ENCODE data around the gene CYP27B1. TPM values are rescaled to one million over a fixed set of nuclear protein-coding genes. Genes with fewer than 3 reads are reported as not detected.

The CYP27B1 gene
- total RNA-seq, 1 experiment from 2014 or later, result 6.9 TPM

DNA sequence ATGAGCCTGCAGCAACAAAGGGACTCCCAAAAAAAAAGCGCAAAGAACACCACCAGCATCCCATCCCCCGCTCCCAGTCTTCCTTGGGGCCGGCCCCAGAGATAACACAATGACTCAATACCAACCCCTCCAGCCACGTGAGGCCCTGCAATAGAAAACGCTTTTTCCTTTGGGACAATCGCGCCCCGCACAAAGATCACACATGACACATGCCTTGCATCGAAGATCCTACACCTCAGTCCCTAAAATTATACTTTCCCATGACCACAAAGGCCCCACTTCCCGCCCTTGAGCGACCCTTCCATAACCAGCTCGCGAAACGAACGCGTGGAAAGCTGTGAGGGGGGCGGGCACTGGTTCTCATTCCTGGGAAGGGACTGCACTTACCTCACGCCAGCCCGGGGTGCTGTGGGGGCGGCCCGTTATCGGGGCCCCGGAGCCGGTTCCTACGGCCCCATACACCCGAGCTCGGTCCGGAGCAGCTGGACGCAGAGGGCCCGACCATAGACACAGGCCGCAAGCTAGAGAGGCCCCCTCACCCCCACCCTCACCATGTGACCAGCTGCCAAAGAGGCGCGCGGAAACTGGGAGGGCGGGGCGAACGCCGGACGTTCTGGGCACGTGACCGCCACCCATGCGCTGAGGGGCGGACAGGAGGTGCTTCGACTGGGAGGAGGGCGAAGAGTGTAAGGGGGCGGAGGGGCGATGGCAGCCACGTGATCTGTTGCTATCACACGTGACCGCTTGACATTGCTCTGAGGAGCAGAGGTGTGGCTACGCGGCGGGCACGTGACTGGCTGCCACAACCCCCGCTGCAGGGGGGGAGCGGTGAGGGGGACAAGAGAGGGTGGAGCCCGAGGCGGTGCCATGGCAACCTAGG, 14.8 kb downstream of the CYP27B1 start, which contains the start of gene CDK4:
TSS of gene CDK4 (minus strand) at position 523 of the 880 bp plus-strand sequence. CDS start 593 bp downstream, outside the sequence.
- DNase-seq, result peak; percentile 99 to 100
- Histone ChIP-seq H3K9me3 (no peaks in the 10 kb centered on the region), H3K4me1 (peaks cover 16% of the 10 kb centered on the region; the same call in 1 of the 2 replicates), H3K27me3 (replicated peaks; ENCODE audit: control insufficient read depth, insufficient read depth, low read length) (no peaks in the 10 kb centered on the region), H3K4me3 (ENCODE audit: low read depth, low read length) (peak within 1 kb of the TSS; percentile 83), H3K36me3 (ENCODE audit: control insufficient read depth, insufficient read depth, low read length) (peaks cover 3% of the 10 kb centered on the region; the same call in 1 of the 2 replicates)
- TF ChIP-seq, protein P1, sequence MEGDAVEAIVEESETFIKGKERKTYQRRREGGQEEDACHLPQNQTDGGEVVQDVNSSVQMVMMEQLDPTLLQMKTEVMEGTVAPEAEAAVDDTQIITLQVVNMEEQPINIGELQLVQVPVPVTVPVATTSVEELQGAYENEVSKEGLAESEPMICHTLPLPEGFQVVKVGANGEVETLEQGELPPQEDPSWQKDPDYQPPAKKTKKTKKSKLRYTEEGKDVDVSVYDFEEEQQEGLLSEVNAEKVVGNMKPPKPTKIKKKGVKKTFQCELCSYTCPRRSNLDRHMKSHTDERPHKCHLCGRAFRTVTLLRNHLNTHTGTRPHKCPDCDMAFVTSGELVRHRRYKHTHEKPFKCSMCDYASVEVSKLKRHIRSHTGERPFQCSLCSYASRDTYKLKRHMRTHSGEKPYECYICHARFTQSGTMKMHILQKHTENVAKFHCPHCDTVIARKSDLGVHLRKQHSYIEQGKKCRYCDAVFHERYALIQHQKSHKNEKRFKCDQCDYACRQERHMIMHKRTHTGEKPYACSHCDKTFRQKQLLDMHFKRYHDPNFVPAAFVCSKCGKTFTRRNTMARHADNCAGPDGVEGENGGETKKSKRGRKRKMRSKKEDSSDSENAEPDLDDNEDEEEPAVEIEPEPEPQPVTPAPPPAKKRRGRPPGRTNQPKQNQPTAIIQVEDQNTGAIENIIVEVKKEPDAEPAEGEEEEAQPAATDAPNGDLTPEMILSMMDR (IDR thresholded peaks at IDR 0.05; ENCODE audit: insufficient read depth in 1 of 2, low read depth in 1 of 2, low read length in 1 of 2, severe bottlenecking in 1 of 2, unreplicated experiment in 1 of 2), result no peak
- intact Hi-C loops (cut with micrococcal nuclease; ENCODE audit: unreplicated experiment), result loop anchor here (2.0 kb wide), 1 partner anchor 15 kb away; the partner anchor contains the start of gene CYP27B1
- BruUV-seq (replicated peaks), result TSS peak; percentile 69
- CTCF ChIA-PET, result interaction anchor here (0.6 to 1.1 kb wide), 3 partner anchors 20 to 149 kb away, joined by 3 to 7 read pairs (median 4); partner anchors contain the start of genes CTDSP2, EEF1AKMT3 and METTL1
- Mint-ChIP-seq H3K27ac (ENCODE audit: unreplicated experiment) (peak within 1 kb of the TSS; percentile 99), H3K4me1 (ENCODE audit: low read depth, unreplicated experiment) (peaks cover 27% of the 10 kb centered on the region), H3K4me3 (ENCODE audit: unreplicated experiment) (peak within 1 kb of the TSS; percentile 99), H3K9me3 (ENCODE audit: unreplicated experiment) (no peaks in the 10 kb centered on the region), H3K36me3 (ENCODE audit: insufficient read depth, unreplicated experiment) (peaks cover 63% of the 10 kb centered on the region), H3K27me3 (ENCODE audit: insufficient read depth, unreplicated experiment) (no peaks in the 10 kb centered on the region)
- POLR2A ChIA-PET, result interaction anchor here (0.8 kb wide), 1 partner anchor 20 kb away, joined by 5 read pairs; the partner anchor contains the start of genes EEF1AKMT3 and METTL1

GRCh38 chr12:57751432-57751787, 15.5 kb downstream of the CYP27B1 start:
- ChIA-PET POLR2A (interaction anchor here (0.8 kb wide), 1 partner anchor 21 kb away, joined by 5 read pairs; the partner anchor contains the start of genes EEF1AKMT3 and METTL1), CTCF (interaction anchor here (0.6 to 1.1 kb wide), 2 partner anchors 21 to 149 kb away, joined by 3 to 7 read pairs; partner anchors contain the start of genes EEF1AKMT3 and METTL1)
- H3K4me1 ChIP-seq, result peaks cover 14% of the 10 kb centered on the region
- H3K36me3 ChIP-seq (ENCODE audit: control insufficient read depth, insufficient read depth, low read length), result peaks cover 3% of the 10 kb centered on the region; the same call in 1 of the 2 replicates
- H3K4me1 Mint-ChIP-seq (ENCODE audit: low read depth, unreplicated experiment), result peaks cover 25% of the 10 kb centered on the region
- H3K9me3 Mint-ChIP-seq (ENCODE audit: unreplicated experiment), result no peaks in the 10 kb centered on the region
- intact Hi-C loops (cut with micrococcal nuclease; ENCODE audit: unreplicated experiment), result no loop called here
- H3K27me3 Mint-ChIP-seq (ENCODE audit: insufficient read depth, unreplicated experiment), result no peaks in the 10 kb centered on the region
- H3K27me3 ChIP-seq (replicated peaks; ENCODE audit: control insufficient read depth, insufficient read depth, low read length), result no peaks in the 10 kb centered on the region
- no TSS peak for BruUV-seq (replicated peaks)
- peak overlapping the region; percentile 99 for H3K4me3 Mint-ChIP-seq (ENCODE audit: unreplicated experiment)
- no peaks in the 10 kb centered on the region for H3K9me3 ChIP-seq
- H3K36me3 Mint-ChIP-seq (ENCODE audit: insufficient read depth, unreplicated experiment), result peaks cover 69% of the 10 kb centered on the region
- DNase-seq, result no peak
- peak overlapping the region; percentile 83 for H3K4me3 ChIP-seq (ENCODE audit: low read depth, low read length)
- H3K27ac Mint-ChIP-seq (ENCODE audit: unreplicated experiment), result peak overlapping the region; percentile 99
- TF ChIP-seq, protein P1 (IDR thresholded peaks at IDR 0.05; ENCODE audit: insufficient read depth in 1 of 2, low read depth in 1 of 2, low read length in 1 of 2, severe bottlenecking in 1 of 2, unreplicated experiment in 1 of 2), result no peak
